A549 (cell line): ENCODE measurements around the gene DCLK1.

ENCODE experiments used
- CTCF ChIP-seq: fragments of >200 bp; sonication (Bioruptor Twin); formaldehyde crosslinking; IDR thresholded peaks from 3 replicates; pipeline ENCODE4 v1.5.1; 2016
- E2F6 ChIP-seq: IDR thresholded peaks from 2 replicates; pipeline ENCODE4 v1.6.1; 2012; ENCODE audit warnings: low read depth, borderline replicate concordance
- FOSL2 ChIP-seq, 2 experiments: fragments of 450-650 bp in 1 of 2; fragments of >200 bp in 1 of 2; sonication (Bioruptor Twin) in 1 of 2; formaldehyde crosslinking; IDR thresholded peaks; 2 replicates each; pipeline versions ENCODE4 v1.5.0 to v1.6.1; 2016 to 2020; ENCODE audit warnings: mild to moderate bottlenecking in 1 of 2, moderate library complexity in 1 of 2
- HMGXB4 ChIP-seq: fragments of 250-450 bp; sonication (Bioruptor Pico); IDR thresholded peaks from 2 replicates; pipeline ENCODE4 v1.5.0; 2021; ENCODE audit warnings: mild to moderate bottlenecking, moderate library complexity, borderline replicate concordance
- MAZ ChIP-seq: fragments of 150-350 bp; IDR thresholded peaks from 2 replicates; pipeline ENCODE4 v1.6.1; 2014; ENCODE audit warnings: antibody characterized with exemption, low read depth, low read length, borderline replicate concordance
- POLR2A ChIP-seq: IDR thresholded peaks from 2 replicates; pipeline ENCODE4 v1.6.1; 2012; ENCODE audit warnings: mild to moderate bottlenecking, low read length
- POLR2AphosphoS2 ChIP-seq: conservative IDR thresholded peaks from 2 replicates; pipeline ENCODE4 v1.6.1; 2012; ENCODE audit warnings: low read length, improper control_type of control experiment, inconsistent platforms
- RAD21 ChIP-seq, 2 experiments: fragments of >200 bp in 1 of 2; sonication (Bioruptor Twin) in 1 of 2; formaldehyde crosslinking in 1 of 2; IDR thresholded peaks in 1 of 2; conservative IDR thresholded peaks in 1 of 2; 2 replicates in 1 of 2; 3 replicates in 1 of 2; pipeline ENCODE4 v1.6.1; 2012 to 2018; ENCODE audit warnings: inconsistent platforms in 1 of 2
- REST ChIP-seq: fragments of 200-600 bp; sonication (generic); IDR thresholded peaks from 2 replicates; pipeline ENCODE4 v1.6.1; 2016; ENCODE audit warnings: antibody characterized with exemption, mild to moderate bottlenecking, moderate library complexity

DNA sequence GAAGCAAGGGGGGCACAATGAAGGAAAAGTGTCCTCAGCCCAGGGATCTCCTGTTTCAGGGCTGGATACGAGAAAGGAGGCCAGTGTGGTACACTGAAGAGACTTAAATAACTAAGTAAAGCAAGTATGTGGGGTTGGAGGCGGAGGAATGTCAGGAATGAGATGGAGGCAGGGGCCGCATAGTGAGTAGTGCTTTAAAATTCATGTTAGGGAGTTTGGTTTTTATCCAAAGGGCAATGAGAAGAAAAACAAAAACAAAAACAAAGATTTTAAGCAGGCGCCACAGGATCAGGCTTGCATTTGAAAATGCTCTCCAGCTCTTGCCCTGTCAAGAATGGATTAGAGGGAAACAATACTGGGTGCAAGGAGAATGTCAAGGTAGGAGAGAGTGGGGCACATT, 273.4 kb downstream of the DCLK1 start:
- TF ChIP-seq HMGXB4 (CRISPR knock-in tag), result no peak
- no peak for TF ChIP-seq CTCF
- no peak for TF ChIP-seq POLR2A
- no peak for TF ChIP-seq REST
- no peak for TF ChIP-seq RAD21 (conservative IDR thresholded peaks at IDR 0.05 in 1 of 2, IDR thresholded peaks at IDR 0.05 in 1 of 2)
- TF ChIP-seq FOSL2 (IDR thresholded peaks at IDR 0.05), result no peak
- no peak for TF ChIP-seq FOSL2 (CRISPR knock-in tag; IDR thresholded peaks at IDR 0.05)
- no peak for TF ChIP-seq E2F6
- no peak for TF ChIP-seq MAZ
- TF ChIP-seq POLR2AphosphoS2, result no peak
